ENCODE data around the gene UCN. TPM values are rescaled to one million over a fixed set of nuclear protein-coding genes. Genes with fewer than 3 reads are reported as not detected.

The UCN gene
- total and polyA plus RNA-seq, 10 donors: 1.9 to 4.4 (median 2.5) TPM

DNA sequence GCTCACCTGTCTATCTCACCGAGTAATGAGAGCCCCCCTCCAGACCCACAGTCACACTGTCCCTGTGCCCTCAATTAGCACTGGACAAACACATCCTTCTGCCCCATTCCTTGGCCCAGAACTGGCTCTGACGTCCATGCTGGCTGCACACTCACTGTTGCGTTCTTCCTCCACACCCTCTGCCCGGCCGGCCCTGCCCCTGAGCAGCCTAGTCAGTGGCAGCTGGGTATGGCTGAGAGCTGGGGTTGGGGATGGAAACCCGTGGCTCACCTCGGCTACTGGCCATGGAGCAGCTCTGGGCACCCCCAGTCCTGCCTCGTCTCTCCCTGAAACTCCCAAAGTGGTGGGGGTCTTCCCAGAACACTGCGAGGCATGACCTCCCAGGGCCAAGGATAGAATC is 6.5 kb upstream of the UCN start:
- H3K4me3 ChIP-seq: no peak overlapping the region
- peak; percentile 56 for DNase-seq
- peaks cover 0 to 83% (median 15%) of the 10 kb centered on the region in 6 donors for H3K36me3 ChIP-seq
- H3K27me3 ChIP-seq (replicated peaks in 1 of 7): no peaks in the 10 kb centered on the region
- intact Hi-C loops (cut with DNase I; ENCODE audit: low total_unique reads): no loop called here
- H3K9me3 ChIP-seq: no peaks in the 10 kb centered on the region
- WGBS, 5 donors: 88 to 100% (median 92%) methylated on average over 7 to 9 of the region's 9 CpGs
- TF ChIP-seq POLR2A (IDR thresholded peaks at IDR 0.05) (no peak), POLR2AphosphoS5 (IDR thresholded peaks at IDR 0.05) (peak in 1 of 3 donors; percentile 32)
- H3K4me1 ChIP-seq: no peaks in the 10 kb centered on the region
- no peak overlapping the region for H3K27ac ChIP-seq

DNA sequence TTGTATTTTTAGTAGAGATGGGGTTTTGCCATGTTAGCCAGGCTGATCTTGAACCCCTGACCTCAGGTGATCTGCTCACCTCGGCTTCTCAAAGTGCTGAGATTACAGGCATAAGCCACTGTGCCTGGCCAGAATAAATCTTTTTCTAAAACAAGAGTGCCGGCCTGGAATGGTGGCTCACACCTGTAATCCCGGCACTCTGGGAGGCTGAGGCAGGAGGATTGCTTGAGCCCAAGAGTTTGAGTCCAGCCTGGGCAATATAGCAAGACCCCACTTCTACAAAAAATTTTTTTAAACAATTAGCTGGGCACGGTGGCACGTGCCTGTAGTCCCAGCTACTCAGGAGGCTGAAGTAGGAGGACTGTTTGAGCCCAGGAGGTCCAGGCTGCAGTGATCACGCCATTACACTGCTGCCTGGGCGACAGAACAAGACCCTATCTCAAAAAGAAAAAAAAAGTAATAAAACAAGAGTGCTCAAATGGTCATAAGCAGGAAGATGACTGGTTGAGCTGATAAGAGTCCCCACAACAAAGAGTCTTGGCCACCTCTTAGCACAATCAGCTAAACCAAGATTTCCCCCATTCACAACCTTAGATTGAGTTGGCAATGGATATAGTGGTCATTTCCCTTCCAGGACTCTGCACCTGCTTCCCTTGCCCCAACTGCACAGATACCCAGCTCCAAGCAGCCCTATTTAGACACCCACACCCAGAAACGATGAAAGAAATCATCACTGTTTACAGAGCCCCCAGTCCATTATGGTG is 5.8 kb upstream of the UCN start:
- no peak overlapping the region for H3K27ac ChIP-seq
- 87 to 97% (median 89%) methylated on average over 7 to 8 of the region's 8 CpGs for WGBS, 5 donors
- peaks cover 0 to 86% (median 18%) of the 10 kb centered on the region in 6 donors for H3K36me3 ChIP-seq
- intact Hi-C loops (cut with DNase I; ENCODE audit: low total_unique reads): no loop called here
- H3K4me1 ChIP-seq: no peaks in the 10 kb centered on the region
- H3K27me3 ChIP-seq (replicated peaks in 1 of 7): no peaks in the 10 kb centered on the region
- no peaks in the 10 kb centered on the region for H3K9me3 ChIP-seq
- H3K4me3 ChIP-seq: no peak overlapping the region
- no peak for TF ChIP-seq POLR2AphosphoS5 (IDR thresholded peaks at IDR 0.05)
- DNase-seq: peak; percentile 18

DNA sequence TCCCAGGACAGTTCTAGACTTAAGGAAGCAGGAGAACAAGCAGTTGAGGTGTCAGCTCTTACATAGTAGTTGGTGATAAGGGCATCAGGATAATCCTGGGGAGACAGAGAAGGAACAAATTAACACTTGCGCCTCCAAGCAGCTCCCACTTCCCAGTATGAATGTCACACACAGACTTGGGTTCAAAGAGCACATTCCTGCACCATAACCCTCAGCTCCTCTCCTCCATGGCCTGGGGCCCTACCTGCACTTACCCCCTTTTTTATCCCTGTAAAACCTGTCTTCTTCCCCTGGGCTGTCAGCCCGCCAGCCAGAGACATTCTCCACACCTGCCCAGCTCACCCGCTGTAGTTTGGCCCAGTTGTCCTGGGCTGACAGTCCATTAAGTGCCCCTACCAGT is 3.9 kb upstream of the UCN start:
- peak; percentile 38 for DNase-seq
- Histone ChIP-seq H3K9me3 (no peaks in the 10 kb centered on the region), H3K27ac (no peak overlapping the region), H3K4me3 (no peak overlapping the region), H3K36me3 (peaks cover 0 to 79% (median 21%) of the 10 kb centered on the region in 6 donors), H3K4me1 (peaks cover 0 to 15% (median 10%) of the 10 kb centered on the region in 6 donors), H3K27me3 (replicated peaks in 1 of 7) (peaks cover 3 to 17% (median 11%) of the 10 kb centered on the region in 7 donors)
- WGBS, 5 donors: 95 to 100% (median 96%) methylated on average over 3 of the region's 3 CpGs
- intact Hi-C loops (cut with DNase I; ENCODE audit: low total_unique reads): no loop called here
- TF ChIP-seq POLR2AphosphoS5 (IDR thresholded peaks at IDR 0.05): no peak

DNA sequence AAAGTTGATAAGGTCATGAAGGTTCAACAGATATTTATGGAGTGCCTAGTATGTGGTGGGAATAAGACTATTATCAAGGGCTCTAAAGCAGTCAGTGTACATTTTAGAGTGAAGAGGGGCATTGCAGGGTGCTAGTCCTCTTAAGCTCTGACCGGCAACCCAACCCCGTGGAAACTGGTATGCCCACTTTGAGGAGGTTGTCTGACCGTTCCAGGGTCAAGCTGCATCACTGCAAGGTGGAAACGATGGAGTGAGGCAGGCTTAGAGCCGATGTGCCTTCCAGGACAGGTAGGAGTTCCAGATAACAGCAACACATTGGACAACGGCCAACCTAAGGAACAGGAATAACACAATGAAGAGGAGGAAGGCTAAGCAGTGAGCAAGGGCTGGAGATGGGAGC is 1.4 kb upstream of the UCN start:
- TF ChIP-seq, protein P1, sequence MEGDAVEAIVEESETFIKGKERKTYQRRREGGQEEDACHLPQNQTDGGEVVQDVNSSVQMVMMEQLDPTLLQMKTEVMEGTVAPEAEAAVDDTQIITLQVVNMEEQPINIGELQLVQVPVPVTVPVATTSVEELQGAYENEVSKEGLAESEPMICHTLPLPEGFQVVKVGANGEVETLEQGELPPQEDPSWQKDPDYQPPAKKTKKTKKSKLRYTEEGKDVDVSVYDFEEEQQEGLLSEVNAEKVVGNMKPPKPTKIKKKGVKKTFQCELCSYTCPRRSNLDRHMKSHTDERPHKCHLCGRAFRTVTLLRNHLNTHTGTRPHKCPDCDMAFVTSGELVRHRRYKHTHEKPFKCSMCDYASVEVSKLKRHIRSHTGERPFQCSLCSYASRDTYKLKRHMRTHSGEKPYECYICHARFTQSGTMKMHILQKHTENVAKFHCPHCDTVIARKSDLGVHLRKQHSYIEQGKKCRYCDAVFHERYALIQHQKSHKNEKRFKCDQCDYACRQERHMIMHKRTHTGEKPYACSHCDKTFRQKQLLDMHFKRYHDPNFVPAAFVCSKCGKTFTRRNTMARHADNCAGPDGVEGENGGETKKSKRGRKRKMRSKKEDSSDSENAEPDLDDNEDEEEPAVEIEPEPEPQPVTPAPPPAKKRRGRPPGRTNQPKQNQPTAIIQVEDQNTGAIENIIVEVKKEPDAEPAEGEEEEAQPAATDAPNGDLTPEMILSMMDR (IDR thresholded peaks at IDR 0.05 in 8 of 11, conservative IDR thresholded peaks at IDR 0.05 in 3 of 11): no peak
- TF ChIP-seq POLR2A (IDR thresholded peaks at IDR 0.05) (no peak), POLR2AphosphoS5 (IDR thresholded peaks at IDR 0.05) (no peak)
- intact Hi-C loops (cut with DNase I; ENCODE audit: low total_unique reads): no loop called here
- DNase-seq: peak; percentile 27
- no peak overlapping the region for H3K27ac ChIP-seq
- no peaks in the 10 kb centered on the region for H3K9me3 ChIP-seq
- H3K4me3 ChIP-seq: no peak overlapping the region
- 91 to 98% (median 95%) methylated on average over 6 of the region's 6 CpGs for WGBS, 5 donors
- H3K27me3 ChIP-seq (replicated peaks in 1 of 7): peaks cover 3 to 42% (median 32%) of the 10 kb centered on the region in 7 donors
- H3K4me1 ChIP-seq: peaks cover 0 to 28% (median 22%) of the 10 kb centered on the region in 6 donors
- H3K36me3 ChIP-seq: peaks cover 0 to 55% (median 21%) of the 10 kb centered on the region in 6 donors

DNA sequence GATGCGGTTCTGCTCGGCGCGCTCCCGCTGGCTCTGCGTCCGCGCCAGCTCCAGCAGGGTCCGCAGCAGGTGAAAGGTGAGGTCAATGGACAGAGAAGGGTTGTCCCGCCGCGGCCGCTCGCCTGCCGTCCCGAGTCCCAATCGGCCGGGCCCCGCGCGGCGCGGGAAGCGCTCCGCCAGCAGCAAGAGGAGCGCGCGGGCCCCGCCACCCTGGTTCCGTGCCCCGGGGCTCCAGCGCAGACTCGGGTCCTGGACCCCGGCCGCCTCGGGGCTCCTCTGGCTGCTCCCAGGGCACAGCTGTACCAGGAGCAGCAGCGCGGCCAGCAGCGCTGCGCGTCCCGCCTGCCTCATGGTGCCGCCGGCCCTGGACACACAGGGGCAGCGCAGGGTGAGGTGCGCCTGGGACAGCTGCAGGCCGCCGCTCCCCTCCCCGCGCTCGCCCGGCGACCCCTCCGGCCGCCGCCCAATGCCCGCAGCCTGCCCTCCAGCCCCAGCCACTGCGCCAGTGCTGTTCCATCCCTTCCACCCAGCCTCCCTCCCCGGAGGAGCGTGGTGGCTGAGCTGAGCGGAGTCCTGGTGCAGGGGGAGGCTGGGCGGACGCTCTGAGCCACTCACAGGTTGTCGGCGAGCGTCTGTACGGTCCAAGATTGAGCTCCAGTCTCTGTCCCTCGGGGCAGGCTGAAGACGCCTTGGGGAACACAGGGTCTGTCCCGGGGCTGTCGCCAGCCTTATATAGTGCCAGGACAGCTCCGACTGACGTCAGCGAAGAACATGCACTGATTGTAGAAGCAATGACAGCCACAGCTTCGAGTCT is 493 bp downstream of the UCN start:
- H3K36me3 ChIP-seq: peaks cover 0 to 49% (median 21%) of the 10 kb centered on the region in 6 donors
- intact Hi-C loops (cut with DNase I; ENCODE audit: low total_unique reads): no loop called here
- H3K4me1 ChIP-seq: peaks cover 2 to 36% (median 25%) of the 10 kb centered on the region in 6 donors
- no peak overlapping the region for H3K27ac ChIP-seq
- peak; percentile 66 for DNase-seq
- WGBS, 5 donors: 13 to 42% (median 27%) methylated on average over 34 to 75 of the region's 75 CpGs
- peak overlapping the region in 1 of 8 donors; percentile 59 for H3K4me3 ChIP-seq
- peaks cover 3 to 42% (median 32%) of the 10 kb centered on the region in 7 donors for H3K27me3 ChIP-seq (replicated peaks in 1 of 7)
- no peaks in the 10 kb centered on the region for H3K9me3 ChIP-seq
- TF ChIP-seq POLR2AphosphoS5 (IDR thresholded peaks at IDR 0.05) (peak in 2 of 3 donors; percentile 11 to 48), POLR2A (IDR thresholded peaks at IDR 0.05) (no peak)

DNA sequence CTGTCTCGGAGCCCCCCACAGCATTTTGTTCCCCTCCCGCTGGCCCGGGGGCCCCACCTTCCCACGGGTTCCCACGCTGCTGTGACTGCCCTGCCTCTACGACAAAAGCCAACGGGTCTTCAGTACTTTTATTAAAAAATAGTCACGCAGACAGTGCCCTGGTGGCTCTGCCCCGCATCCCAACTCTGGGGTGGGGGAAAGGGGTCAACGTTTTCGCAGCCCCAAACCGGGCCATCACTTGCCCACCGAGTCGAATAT is 1.0 kb downstream of the UCN start:
- H3K27me3 ChIP-seq (replicated peaks in 1 of 7): peaks cover 3 to 42% (median 32%) of the 10 kb centered on the region in 7 donors
- H3K4me3 ChIP-seq: peak overlapping the region in 3 of 8 donors; percentile 9 to 59 (median 15)
- H3K27ac ChIP-seq: no peak overlapping the region
- WGBS, 5 donors: 12 to 16% (median 12%) methylated on average over 9 to 14 of the region's 14 CpGs
- peaks cover 0 to 43% (median 20%) of the 10 kb centered on the region in 6 donors for H3K36me3 ChIP-seq
- H3K9me3 ChIP-seq: no peaks in the 10 kb centered on the region
- intact Hi-C loops (cut with DNase I; ENCODE audit: low total_unique reads): no loop called here
- H3K4me1 ChIP-seq: peaks cover 2 to 39% (median 25%) of the 10 kb centered on the region in 6 donors
- no peak for DNase-seq
- no peak for TF ChIP-seq POLR2AphosphoS5 (IDR thresholded peaks at IDR 0.05)
- TF ChIP-seq, protein P1 (IDR thresholded peaks at IDR 0.05 in 8 of 11, conservative IDR thresholded peaks at IDR 0.05 in 3 of 11): no peak
- no peak for TF ChIP-seq POLR2A (IDR thresholded peaks at IDR 0.05)

Measured in spleen (tissue), 11 donors.